ENCODE data around the gene SUMF1. TPM values are rescaled to one million over a fixed set of nuclear protein-coding genes. Genes with fewer than 3 reads are reported as not detected.

Gene SUMF1
- total RNA-seq, 1 experiment from 2014 or later = 79.1 TPM

- TF ChIP-seq EZH2 (IDR thresholded peaks at IDR 0.05; ENCODE audit: low read length, unreplicated experiment) (no peak), CTCF (conservative IDR thresholded peaks at IDR 0.05; ENCODE audit: low read depth, low read length) (no peak), EZH2phosphoT487 (IDR thresholded peaks at IDR 0.05; ENCODE audit: borderline replicate concordance, low read length) (no peak)
- ChIA-PET POLR2A (ENCODE audit: unreplicated experiment) (interaction anchor here (0.6 kb wide), 1 partner anchor 52 kb away, joined by 3 read pairs; no protein-coding TSS in a partner anchor), CTCF (no interaction called here)
- peak overlapping the region; percentile 99 for H3K27ac ChIP-seq (ENCODE audit: low read length)
- H2AFZ ChIP-seq (ENCODE audit: low read length) = no peak overlapping the region
- 0 out of 2 replicates have a peak, but pooled peaks cover 4% of the 10 kb centered on the region for H3K36me3 ChIP-seq (ENCODE audit: low read depth, low read length)
- peaks cover 2% of the 10 kb centered on the region; the same call in 1 of the 2 replicates for H3K79me2 ChIP-seq (ENCODE audit: low read length)
- peak overlapping the region; percentile 78 for H3K4me2 ChIP-seq (ENCODE audit: low read length)
- ATAC-seq = no peak
- H3K9me3 ChIP-seq (ENCODE audit: low read length) = no peaks in the 10 kb centered on the region
- no peaks in the 10 kb centered on the region for H3K27me3 ChIP-seq (ENCODE audit: low read length)
- BruUV-seq (replicated peaks) = no TSS peak
- H3K9ac ChIP-seq (ENCODE audit: low read length) = peak overlapping the region; percentile 85
- H4K20me1 ChIP-seq (ENCODE audit: low read length) = no peaks in the 10 kb centered on the region
- H3K9me2 ChIP-seq (replicated peaks; ENCODE audit: low read length) = no peaks in the 10 kb centered on the region
- no peak overlapping the region for H3K4me3 ChIP-seq (ENCODE audit: low read length)
- H3F3A ChIP-seq (ENCODE audit: low read length, unreplicated experiment) = peaks cover 6% of the 10 kb centered on the region
- no peak for DNase-seq
- peaks cover 62% of the 10 kb centered on the region for H3K4me1 ChIP-seq (ENCODE audit: insufficient read depth, low read length)
- intact Hi-C loops (cut with micrococcal nuclease) = loop anchor here (10.0 kb wide), 2 partner anchors 567 to 607 kb away; no protein-coding TSS in a partner anchor
Measured at GRCh38 chr3:4418156-4418555, 48.9 kb downstream of the SUMF1 start.

GRCh38 chr3:4417449-4417848 lies 49.6 kb downstream of the SUMF1 start:
- ChIA-PET POLR2A (ENCODE audit: unreplicated experiment) (interaction anchor here (0.6 kb wide), 1 partner anchor 57 kb away, joined by 3 read pairs; no protein-coding TSS in a partner anchor), CTCF (no interaction called here)
- H3K27ac ChIP-seq (ENCODE audit: low read length) = peak overlapping the region; percentile 99
- no peaks in the 10 kb centered on the region for H4K20me1 ChIP-seq (ENCODE audit: low read length)
- H3K36me3 ChIP-seq (ENCODE audit: low read depth, low read length) = 0 out of 2 replicates have a peak, but pooled peaks cover 4% of the 10 kb centered on the region
- peaks cover 2% of the 10 kb centered on the region; the same call in 1 of the 2 replicates for H3K79me2 ChIP-seq (ENCODE audit: low read length)
- H3K4me1 ChIP-seq (ENCODE audit: insufficient read depth, low read length) = peaks cover 69% of the 10 kb centered on the region
- no peak overlapping the region for H2AFZ ChIP-seq (ENCODE audit: low read length)
- ATAC-seq (no peak), DNase-seq (peak; percentile 55)
- H3K9me2 ChIP-seq (replicated peaks; ENCODE audit: low read length) = no peaks in the 10 kb centered on the region
- H3K4me2 ChIP-seq (ENCODE audit: low read length) = peak overlapping the region; percentile 78
- H3K9ac ChIP-seq (ENCODE audit: low read length) = peak overlapping the region; percentile 85
- TF ChIP-seq CTCF (conservative IDR thresholded peaks at IDR 0.05; ENCODE audit: low read depth, low read length) (no peak), EZH2phosphoT487 (IDR thresholded peaks at IDR 0.05; ENCODE audit: borderline replicate concordance, low read length) (no peak), EZH2 (IDR thresholded peaks at IDR 0.05; ENCODE audit: low read length, unreplicated experiment) (no peak)
- no peaks in the 10 kb centered on the region for H3K27me3 ChIP-seq (ENCODE audit: low read length)
- no peaks in the 10 kb centered on the region for H3K9me3 ChIP-seq (ENCODE audit: low read length)
- BruUV-seq (replicated peaks) = no TSS peak
- intact Hi-C loops (cut with micrococcal nuclease) = loop anchor here (1.0 to 10.0 kb wide), 7 partner anchors 49 to 607 kb away; partner anchors contain the start of genes ITPR1 and SUMF1
- peak overlapping the region; percentile 33; the same call in 1 of the 2 replicates for H3K4me3 ChIP-seq (ENCODE audit: low read length)
- peaks cover 6% of the 10 kb centered on the region for H3F3A ChIP-seq (ENCODE audit: low read length, unreplicated experiment)

DNA sequence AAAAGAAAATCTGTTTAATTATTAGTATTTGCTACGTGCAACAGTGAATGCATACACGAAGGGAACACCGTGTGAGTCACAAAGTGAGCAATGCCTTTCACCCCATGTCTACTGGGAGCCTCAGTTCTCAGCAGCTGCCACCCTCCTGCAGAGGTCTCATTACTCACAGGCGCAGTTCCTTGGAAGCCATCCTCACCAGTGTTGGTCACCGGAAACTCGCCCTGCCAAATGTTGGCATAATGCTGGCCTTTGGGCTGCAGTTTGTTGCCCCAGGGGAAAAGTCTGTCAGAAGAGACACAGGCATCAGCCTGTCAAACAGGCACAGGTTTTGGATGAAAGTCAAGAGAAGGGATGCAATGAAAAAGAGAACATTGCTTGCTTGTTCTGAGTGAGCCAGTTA lies 50.1 kb downstream of the SUMF1 start:
- peak overlapping the region; percentile 85 for H3K9ac ChIP-seq (ENCODE audit: low read length)
- ChIA-PET CTCF (no interaction called here), POLR2A (ENCODE audit: unreplicated experiment) (interaction anchor here (0.6 kb wide), 1 partner anchor 58 kb away, joined by 3 read pairs; no protein-coding TSS in a partner anchor)
- no peaks in the 10 kb centered on the region for H3K27me3 ChIP-seq (ENCODE audit: low read length)
- H3K9me3 ChIP-seq (ENCODE audit: low read length) = no peaks in the 10 kb centered on the region
- intact Hi-C loops (cut with micrococcal nuclease) = loop anchor here (1.0 to 10.0 kb wide), 7 partner anchors 50 to 608 kb away; partner anchors contain the start of genes ITPR1 and SUMF1
- peaks cover 72% of the 10 kb centered on the region for H3K4me1 ChIP-seq (ENCODE audit: insufficient read depth, low read length)
- no peaks in the 10 kb centered on the region for H3K9me2 ChIP-seq (replicated peaks; ENCODE audit: low read length)
- ATAC-seq = peak; percentile 86
- TF ChIP-seq CTCF (conservative IDR thresholded peaks at IDR 0.05; ENCODE audit: low read depth, low read length) (no peak), EZH2 (IDR thresholded peaks at IDR 0.05; ENCODE audit: low read length, unreplicated experiment) (no peak), EZH2phosphoT487 (IDR thresholded peaks at IDR 0.05; ENCODE audit: borderline replicate concordance, low read length) (no peak)
- BruUV-seq (replicated peaks) = no TSS peak
- H3K4me2 ChIP-seq (ENCODE audit: low read length) = peak overlapping the region; percentile 76
- peak overlapping the region; percentile 43; the same call in 1 of the 2 replicates for H3K4me3 ChIP-seq (ENCODE audit: low read length)
- peak overlapping the region; percentile 99 for H3K27ac ChIP-seq (ENCODE audit: low read length)
- H3F3A ChIP-seq (ENCODE audit: low read length, unreplicated experiment) = peaks cover 6% of the 10 kb centered on the region
- 0 out of 2 replicates have a peak, but pooled peaks cover 4% of the 10 kb centered on the region for H3K36me3 ChIP-seq (ENCODE audit: low read depth, low read length)
- no peaks in the 10 kb centered on the region for H4K20me1 ChIP-seq (ENCODE audit: low read length)
- H3K79me2 ChIP-seq (ENCODE audit: low read length) = peaks cover 2% of the 10 kb centered on the region; the same call in 1 of the 2 replicates
- no peak overlapping the region for H2AFZ ChIP-seq (ENCODE audit: low read length)
- DNase-seq = peak; percentile 100

All from PC-3 (cell line).